Stimulated activated effector memory CD8-positive, alpha-beta T cell treated with anti-CD3 and anti-CD28 coated beads, Interleukin-12 subunit alpha, Interleukin-12 subunit beta, amount 100 ng/mL, for 72 hours (primary cell): ENCODE measurements around the gene SYCP2.

Source experiments
- ATAC-seq: fragments of 150-1000 bp; cut with Tn5 transposase; 2 replicates; pipeline ENCODE4 v1.10.0; 2021
- DNase-seq, 2 donors: peaks; one replicate each; pipeline ENCODE4 v3.0.0; 2021 to 2022; ENCODE audit warnings: low spot score in 2 of 2
- H3K27ac Mint-ChIP-seq: one replicate; pipeline ENCODE4 v1.8.0; 2022; ENCODE audit warnings: mild to moderate bottlenecking, mixed read lengths
- H3K36me3 Mint-ChIP-seq: one replicate; pipeline ENCODE4 v1.8.0; 2022; ENCODE audit warnings: mild to moderate bottlenecking, mixed read lengths
- H3K4me1 Mint-ChIP-seq: one replicate; pipeline ENCODE4 v1.8.0; 2022; ENCODE audit warnings: mixed read lengths
- H3K4me3 Mint-ChIP-seq: one replicate; pipeline ENCODE4 v1.8.0; 2022; ENCODE audit warnings: mild to moderate bottlenecking, mixed read lengths
- H3K9me3 Mint-ChIP-seq: one replicate; pipeline ENCODE4 v1.8.0; 2022; ENCODE audit warnings: mixed read lengths

The SYCP2 gene

DNA sequence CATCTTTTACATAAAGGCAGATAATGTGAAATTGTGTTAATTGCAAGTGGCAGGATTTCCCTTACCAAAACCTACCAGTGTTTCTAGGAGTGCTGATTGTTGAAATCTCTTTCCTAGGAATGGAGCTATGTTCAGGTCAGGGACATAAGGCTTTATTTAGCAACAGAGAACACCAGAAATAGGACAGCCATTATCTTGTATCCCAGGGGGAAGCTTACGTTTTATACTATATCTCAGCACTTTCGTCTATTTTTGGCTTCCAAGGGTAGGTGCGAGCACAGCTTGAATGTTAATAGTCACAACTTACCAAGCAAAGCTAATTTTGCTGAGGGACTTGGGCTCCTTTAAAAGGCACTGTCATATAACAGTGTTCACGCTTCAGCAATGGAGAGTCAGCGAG lies 94.0 kb downstream of the SYCP2 start:
- Mint-ChIP-seq H3K27ac (no peak overlapping the region), H3K4me1 (no peaks in the 10 kb centered on the region), H3K9me3 (no peaks in the 10 kb centered on the region), H3K36me3 (no peaks in the 10 kb centered on the region), H3K4me3 (no peak overlapping the region)
- DNase-seq (peak in 1 of 2 donors; percentile 4), ATAC-seq (no peak)

DNA sequence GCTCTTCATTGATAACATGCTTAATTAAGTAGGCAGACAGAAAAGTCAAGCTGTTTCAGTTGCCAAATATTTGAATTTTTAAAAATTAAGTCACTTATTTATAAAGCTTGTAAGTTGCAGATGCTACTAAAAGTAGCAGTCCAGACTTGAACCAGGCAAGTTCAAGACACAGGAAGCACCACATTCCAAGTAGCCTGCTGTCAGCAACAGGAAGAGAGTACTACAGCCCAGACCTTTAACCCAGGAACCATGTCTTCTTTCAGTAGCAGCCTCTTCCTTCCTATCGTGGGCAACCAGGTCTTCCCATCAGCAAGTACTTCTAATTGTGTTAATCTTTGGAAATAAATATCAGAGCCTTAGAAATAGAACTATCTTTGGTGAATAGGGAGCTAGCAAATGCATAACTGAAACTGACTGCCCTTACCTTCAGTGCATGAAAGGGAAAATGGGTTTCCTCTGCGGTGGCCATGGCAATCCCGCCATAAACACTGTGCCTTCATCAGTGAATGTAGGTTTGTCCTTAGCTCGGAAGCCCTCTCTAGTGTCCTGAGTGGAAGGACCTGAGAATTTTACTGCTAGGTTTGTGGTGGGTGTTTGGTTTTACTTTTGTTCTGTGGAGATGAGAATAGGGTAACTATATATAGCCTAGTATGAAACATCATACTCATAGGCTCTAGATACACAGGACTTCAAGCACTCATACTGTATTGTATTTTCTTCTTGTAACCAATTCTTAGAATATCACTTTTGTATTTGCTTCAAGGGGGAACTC lies 95.6 kb downstream of the SYCP2 start:
- no peak overlapping the region for H3K27ac Mint-ChIP-seq
- no peak overlapping the region for H3K4me3 Mint-ChIP-seq
- DNase-seq (peak in 1 of 2 donors; percentile 17), ATAC-seq (no peak)
- H3K36me3 Mint-ChIP-seq: no peaks in the 10 kb centered on the region
- H3K9me3 Mint-ChIP-seq: no peaks in the 10 kb centered on the region
- no peaks in the 10 kb centered on the region for H3K4me1 Mint-ChIP-seq

DNA sequence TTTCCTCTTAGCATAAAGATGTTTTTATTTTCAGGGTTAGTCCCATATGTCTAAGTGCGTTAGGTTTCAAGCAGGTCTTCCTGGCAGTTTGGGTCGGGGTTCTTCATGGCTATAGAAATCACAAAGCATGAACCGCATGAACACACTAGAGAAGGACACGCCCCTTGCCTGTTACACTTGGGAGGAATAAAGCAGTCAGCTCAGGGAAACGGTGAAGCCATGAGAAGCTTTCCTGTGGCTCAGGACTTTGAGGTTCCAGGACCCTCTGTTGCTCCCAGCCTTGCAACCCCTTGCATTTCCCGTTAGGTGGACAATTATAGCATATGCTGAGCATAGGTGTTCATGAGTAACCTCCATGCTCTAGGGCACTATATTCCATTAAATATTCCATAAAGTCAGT lies 96.7 kb downstream of the SYCP2 start:
- H3K4me3 Mint-ChIP-seq: no peak overlapping the region
- H3K36me3 Mint-ChIP-seq: no peaks in the 10 kb centered on the region
- no peaks in the 10 kb centered on the region for H3K9me3 Mint-ChIP-seq
- H3K27ac Mint-ChIP-seq: no peak overlapping the region
- ATAC-seq (no peak), DNase-seq (peak in 1 of 2 donors; percentile 15)
- no peaks in the 10 kb centered on the region for H3K4me1 Mint-ChIP-seq

DNA sequence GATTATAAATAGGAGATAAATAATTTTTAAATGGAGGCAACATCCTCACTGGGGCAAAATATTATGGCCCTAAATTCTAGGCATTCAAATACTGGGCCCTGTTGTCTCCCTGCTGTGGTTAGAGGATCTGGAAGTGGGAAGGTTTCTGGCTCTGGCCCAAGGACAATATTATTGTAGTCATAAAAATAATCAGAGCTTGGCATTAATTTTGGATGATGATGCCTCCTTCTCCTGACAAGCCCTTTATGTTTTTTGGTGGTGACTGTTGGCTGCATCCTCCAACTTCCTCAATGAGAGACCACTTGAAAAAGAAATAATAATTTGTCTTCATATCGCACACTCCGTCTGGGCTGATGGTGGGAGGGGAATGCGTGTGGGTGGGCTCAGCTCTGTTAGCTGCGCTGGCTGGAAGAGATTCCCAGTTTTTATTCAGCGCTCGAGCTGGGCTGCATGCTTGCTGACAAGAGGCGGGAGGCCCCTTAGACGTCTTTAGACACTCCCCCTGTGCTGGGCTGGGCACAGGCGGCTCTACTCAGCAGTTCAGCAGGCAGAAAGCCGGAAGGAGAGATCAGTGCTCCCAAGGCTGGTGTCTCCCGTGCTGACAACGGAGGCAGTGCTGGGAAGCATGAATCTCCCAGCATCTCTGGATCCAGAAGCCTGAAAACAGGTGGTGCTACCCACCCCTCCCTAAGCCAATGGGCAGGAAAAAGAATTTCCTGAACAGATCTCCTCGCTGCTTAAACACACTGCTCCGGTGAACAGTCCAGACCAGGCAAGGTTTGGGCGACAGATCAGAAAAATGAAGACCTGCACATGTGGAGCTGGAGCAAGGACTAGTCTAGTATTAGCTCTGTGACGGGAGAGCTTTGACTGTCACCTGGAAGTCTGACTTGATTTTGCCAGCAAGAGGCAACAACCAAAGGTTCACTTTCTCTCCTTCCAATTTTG lies 97.7 kb downstream of the SYCP2 start:
- DNase-seq: peak in 1 of 2 donors; percentile 33
- no peak for ATAC-seq
- no peaks in the 10 kb centered on the region for H3K36me3 Mint-ChIP-seq
- no peaks in the 10 kb centered on the region for H3K9me3 Mint-ChIP-seq
- H3K27ac Mint-ChIP-seq: no peak overlapping the region
- H3K4me1 Mint-ChIP-seq: no peaks in the 10 kb centered on the region
- no peak overlapping the region for H3K4me3 Mint-ChIP-seq

DNA sequence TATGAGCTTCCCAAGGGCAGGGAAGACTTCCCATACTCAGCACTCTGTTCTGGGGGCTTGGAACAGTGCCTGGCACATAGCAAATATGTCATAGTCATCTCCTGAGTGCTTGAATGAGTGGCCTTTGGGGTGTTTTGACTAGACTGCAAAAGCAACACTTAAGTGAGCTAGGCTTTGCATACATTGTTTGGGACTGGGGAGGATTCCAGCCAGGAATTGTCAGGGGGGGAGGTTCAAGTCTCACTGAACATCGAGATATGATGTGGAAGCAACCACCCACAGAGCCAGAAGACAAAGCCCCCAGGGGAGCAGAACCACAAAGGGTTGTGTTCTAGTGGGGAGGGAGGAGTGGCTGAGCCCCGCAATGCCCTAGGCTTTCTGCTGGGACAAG lies 98.4 kb downstream of the SYCP2 start:
- Mint-ChIP-seq H3K4me1 (no peaks in the 10 kb centered on the region), H3K9me3 (no peaks in the 10 kb centered on the region), H3K27ac (no peak overlapping the region), H3K4me3 (no peak overlapping the region), H3K36me3 (no peaks in the 10 kb centered on the region)
- DNase-seq: peak in 1 of 2 donors; percentile 42
- no peak for ATAC-seq

DNA sequence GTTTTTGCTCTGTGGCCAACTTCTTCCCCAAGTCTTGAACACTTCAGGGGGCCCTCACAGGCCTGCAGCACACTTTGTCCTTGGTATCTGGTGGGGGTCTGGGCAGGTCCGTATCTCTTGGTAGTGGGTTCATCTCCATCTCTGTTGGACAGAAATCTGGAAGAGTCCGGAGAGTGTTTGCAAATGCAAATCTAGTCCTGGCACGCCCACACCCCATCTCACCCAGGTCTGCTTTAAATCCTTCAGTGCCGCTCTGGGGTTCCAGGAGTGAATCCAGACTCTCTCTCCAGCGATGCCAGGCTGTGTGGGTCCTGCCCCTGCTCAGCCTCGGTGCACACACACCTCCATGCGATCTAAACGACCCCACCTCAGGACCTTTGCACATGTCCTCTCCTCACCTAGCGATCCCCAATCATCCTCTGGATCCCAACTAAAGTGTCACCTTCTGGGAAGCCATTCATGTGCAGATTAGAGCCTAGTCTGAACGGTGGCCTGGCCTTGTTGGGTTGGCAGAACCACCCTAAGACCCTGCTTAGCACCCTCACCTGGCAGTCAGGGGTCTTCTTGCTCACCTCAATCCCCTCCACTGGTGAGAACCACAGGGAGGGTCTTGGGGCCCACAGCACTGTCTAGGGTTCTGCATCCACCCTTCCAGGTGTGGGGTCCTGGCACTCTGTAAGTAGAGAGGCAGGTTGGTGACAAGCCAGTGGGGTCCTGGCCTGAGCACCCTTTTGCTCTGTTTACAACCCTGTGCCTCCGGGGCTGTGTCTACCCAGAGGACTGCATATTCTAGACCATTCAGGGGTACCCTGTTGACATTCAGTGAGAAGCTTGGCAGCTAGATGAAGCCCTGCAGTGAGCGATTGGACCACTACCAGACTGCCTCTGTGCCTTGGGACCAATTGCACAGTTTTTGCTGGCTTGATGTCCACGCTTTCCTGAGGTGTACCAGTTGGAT lies 100.8 kb downstream of the SYCP2 start:
- Mint-ChIP-seq H3K9me3 (no peaks in the 10 kb centered on the region), H3K27ac (no peak overlapping the region), H3K36me3 (no peaks in the 10 kb centered on the region), H3K4me1 (no peaks in the 10 kb centered on the region), H3K4me3 (no peak overlapping the region)
- ATAC-seq (no peak), DNase-seq (peak in 1 of 2 donors; percentile 33)

DNA sequence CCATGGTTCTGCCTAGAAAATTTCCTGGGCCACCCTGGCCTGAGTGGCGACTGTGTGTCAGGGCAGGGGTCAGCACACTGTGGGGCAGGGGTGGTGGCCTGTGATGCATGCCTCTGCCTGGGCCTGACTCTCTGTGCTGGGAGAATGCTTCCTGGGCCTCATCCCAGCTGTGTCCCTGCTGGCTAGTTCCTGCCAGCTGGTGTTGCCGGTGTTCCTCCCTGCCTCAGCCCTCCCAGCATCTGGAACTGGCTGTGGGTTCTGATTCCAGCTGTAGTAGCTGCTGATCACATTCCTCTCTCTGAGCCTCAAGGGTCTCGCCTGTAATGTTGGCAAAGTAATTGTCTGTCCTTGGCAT lies 101.5 kb downstream of the SYCP2 start:
- Mint-ChIP-seq H3K4me3 (no peak overlapping the region), H3K4me1 (no peaks in the 10 kb centered on the region), H3K9me3 (no peaks in the 10 kb centered on the region), H3K36me3 (no peaks in the 10 kb centered on the region), H3K27ac (no peak overlapping the region)
- DNase-seq (peak in 1 of 2 donors; percentile 26), ATAC-seq (no peak)

DNA sequence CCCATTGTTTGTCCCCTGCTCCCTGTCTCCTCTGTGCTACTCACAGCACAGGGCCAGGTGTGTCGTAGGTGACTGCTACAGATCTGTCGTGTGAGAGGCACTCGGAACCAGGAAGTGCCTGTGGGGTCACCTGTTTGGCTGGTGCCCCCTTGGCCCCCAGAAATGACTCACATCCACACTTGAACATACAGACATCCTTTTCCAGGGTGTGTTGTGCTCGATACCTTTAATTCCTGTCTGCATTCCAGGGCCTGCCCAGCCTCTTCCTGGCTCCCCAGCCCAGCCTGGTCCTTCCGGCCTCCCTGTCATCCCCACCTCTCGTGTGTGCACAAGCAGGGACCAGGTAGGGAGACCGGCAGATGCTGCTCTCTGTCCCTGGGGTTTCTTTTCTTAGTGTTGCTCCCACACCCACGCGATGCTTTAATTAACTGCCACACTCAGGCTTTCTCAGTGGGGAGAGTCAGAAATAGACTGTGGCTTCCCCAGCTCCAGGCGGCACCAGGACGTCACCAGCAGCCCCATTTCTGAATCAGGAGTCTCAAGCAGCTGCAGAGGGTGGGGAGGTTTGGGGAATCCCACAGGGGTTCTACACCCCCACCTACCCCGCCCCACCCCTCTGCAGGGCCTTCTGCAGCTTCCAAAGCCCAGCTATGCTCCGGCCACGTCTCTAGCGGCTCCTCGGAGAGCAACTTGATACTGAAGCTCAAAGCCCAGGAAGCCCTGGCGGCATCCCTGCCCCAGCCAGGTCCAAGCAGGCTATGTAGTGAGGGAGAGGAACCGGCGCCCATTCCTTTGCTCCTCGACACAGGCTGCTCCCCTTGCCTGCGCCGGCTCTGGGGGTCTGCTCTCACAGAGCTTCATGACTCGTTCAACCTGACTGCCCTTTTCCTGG lies 102.2 kb downstream of the SYCP2 start:
- Mint-ChIP-seq H3K9me3 (no peaks in the 10 kb centered on the region), H3K27ac (no peak overlapping the region), H3K4me3 (no peak overlapping the region), H3K36me3 (no peaks in the 10 kb centered on the region), H3K4me1 (no peaks in the 10 kb centered on the region)
- ATAC-seq (no peak), DNase-seq (peak in 1 of 2 donors; percentile 37)

DNA sequence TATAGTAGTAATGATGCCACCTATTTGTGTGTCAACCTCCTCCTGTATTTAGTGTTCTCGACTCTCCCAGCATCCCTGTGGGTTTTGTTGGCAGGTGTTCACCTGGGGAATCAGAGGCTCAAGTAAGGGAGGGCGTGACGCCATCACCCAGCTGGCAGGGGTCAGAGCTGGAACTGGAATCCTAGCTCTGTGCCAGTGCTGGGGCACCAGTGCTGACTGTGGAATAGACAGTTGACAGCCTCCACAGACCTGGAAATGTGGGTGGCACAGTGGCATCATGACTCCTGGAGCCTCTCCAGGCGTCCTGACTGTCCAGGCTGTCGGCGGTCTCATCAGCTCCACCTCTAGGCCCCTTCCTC lies 102.8 kb downstream of the SYCP2 start:
- Mint-ChIP-seq H3K4me1 (no peaks in the 10 kb centered on the region), H3K4me3 (no peak overlapping the region), H3K36me3 (no peaks in the 10 kb centered on the region), H3K9me3 (no peaks in the 10 kb centered on the region), H3K27ac (no peak overlapping the region)
- ATAC-seq (no peak), DNase-seq (peak in 1 of 2 donors; percentile 12)

DNA sequence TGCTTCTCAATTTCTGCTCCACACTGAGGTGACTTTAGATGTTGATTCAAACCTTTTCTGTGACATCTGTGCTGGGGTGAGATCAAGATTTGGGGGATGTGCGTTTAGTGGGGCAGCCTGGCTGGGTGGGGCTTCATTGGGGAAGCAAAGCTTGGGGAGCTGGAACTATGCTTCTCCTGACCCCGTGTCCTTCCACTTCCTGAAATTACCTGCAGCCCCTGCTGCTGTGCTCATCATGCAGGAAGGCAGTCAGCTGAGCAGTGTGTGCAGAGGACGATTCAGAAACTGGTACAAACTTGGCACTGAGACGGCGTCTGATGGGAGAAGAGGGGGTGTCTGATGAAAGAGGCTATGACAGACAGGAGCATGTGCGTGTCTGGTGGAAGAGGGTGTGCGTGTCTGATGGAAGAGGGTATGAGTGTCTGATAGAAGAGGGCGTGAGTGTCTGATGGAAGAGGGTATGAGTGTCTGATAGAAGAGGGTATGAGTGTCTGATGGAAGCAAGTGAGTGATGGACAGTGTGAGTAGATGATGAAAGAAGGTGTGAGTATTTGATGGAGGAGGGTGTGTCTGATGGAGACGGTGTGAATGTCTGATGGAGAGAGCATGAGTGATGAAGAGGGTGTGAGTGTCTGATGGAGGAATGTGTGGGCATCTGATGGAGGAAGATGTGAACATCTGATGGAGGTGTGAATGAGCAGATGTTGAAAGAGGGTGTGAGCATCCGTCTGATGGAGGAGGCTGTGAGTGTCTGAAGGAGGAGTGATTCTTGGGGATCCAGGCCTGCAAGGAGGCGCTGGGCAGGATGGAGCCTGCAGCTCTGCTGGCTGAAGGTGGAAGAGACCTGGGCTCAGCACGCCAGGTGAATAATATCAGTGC lies 103.4 kb downstream of the SYCP2 start:
- ATAC-seq (no peak), DNase-seq (peak in 1 of 2 donors; percentile 30)
- Mint-ChIP-seq H3K4me3 (no peak overlapping the region), H3K9me3 (no peaks in the 10 kb centered on the region), H3K36me3 (no peaks in the 10 kb centered on the region), H3K4me1 (no peaks in the 10 kb centered on the region), H3K27ac (no peak overlapping the region)

DNA sequence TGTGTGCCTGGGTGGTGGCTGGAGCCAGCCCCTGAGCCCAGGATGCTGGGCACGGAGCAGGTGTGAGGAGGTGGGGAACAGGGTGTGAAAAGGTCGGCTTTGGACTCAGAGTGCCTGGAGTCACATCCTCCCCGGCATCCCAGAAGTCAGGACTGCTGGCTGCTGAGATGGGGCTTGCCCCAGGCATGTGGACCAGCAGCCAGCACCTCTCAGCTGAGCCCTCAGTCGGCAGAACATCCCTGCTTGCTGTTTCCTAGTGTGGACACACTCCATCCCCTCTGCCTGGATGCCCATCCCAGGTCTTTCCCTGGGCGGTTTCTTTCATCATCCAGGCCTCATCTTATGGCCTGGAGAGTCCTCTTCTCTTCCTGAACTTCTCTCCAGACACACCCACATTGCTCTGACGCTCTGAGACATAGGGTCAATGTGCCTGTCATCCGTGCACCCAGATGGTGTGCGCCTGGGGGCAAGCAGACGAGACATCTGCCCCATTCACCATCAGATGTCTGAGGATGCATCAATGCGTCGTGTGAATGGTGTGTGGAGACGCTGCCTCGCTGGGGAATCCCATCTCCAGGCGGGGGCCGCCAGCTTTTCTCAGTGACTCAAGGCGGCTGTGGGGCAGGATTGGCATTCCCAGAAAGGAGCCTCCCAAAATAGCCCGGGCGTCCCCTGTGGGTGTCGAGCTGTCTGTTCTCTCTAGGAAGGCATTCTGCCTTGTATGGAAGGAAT lies 104.2 kb downstream of the SYCP2 start:
- H3K9me3 Mint-ChIP-seq: no peaks in the 10 kb centered on the region
- no peaks in the 10 kb centered on the region for H3K4me1 Mint-ChIP-seq
- no peak for ATAC-seq
- H3K27ac Mint-ChIP-seq: no peak overlapping the region
- DNase-seq: peak in 1 of 2 donors; percentile 28
- no peaks in the 10 kb centered on the region for H3K36me3 Mint-ChIP-seq
- no peak overlapping the region for H3K4me3 Mint-ChIP-seq

DNA sequence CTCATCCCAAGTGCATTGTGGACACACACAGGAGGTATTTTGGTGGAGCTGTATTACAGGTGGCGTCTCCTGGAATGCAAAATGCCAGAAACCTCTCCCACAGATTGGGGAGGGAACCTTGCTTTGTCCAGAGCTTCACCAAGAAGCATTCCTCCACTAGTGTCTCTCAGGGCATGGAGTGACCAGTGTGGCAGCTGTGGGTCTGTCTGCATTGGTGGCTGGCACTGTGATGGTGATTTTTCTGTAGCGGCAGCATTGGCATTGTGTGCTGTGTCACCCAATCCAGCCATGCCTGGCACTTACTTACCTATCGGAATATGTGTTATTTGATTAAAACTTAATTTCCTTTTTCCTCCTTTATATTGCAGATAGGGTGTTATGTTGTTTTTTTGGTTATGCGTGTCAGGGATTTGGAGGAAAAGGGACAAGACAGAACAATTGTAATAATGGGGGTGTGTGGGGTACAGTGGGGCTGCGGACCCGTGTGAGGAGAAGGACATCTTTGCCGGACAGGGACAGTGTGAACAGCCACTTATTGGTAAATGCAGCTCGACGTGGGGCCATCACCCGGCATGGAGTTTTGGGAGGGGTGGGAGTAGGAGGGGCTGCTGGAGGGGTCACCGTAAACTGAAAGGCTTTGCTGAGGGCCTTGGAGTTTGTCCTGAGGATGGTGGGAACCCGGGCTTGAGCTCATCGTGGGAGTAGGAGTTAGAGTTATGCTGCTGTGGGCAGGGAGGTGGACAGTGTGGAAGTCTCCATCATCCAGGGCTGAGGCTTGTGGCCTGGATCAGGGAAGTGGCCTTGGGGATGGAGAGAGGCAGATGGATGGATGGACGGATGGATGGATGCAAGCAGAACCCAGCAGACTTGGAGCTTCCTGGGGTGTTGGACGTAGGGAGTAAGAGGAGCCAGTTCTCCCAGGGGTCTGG lies 105.0 kb downstream of the SYCP2 start:
- Mint-ChIP-seq H3K36me3 (no peaks in the 10 kb centered on the region), H3K27ac (no peak overlapping the region), H3K9me3 (no peaks in the 10 kb centered on the region), H3K4me3 (no peak overlapping the region), H3K4me1 (no peaks in the 10 kb centered on the region)
- ATAC-seq (no peak), DNase-seq (peak in 1 of 2 donors; percentile 6)
